ENCODE measurements around the gene THRB. TPM values are rescaled to one million over a fixed set of nuclear protein-coding genes. Genes with fewer than 3 reads are reported as not detected.
A peak's percentile ranks its signal among the peaks of the same experiment; 100 is the strongest.

The THRB gene
- total RNA-seq, 1 donor from 2014 or later, result 32.8 TPM

- Histone ChIP-seq H3K36me3 (no peaks in the 10 kb centered on the region), H3K4me3 (no peak overlapping the region), H3K27me3 (ENCODE audit: low read depth) (no peaks in the 10 kb centered on the region), H3K9me3 (replicated peaks) (no peaks in the 10 kb centered on the region), H3K4me1 (peaks cover 31% of the 10 kb centered on the region), H3K27ac (replicated peaks) (peak overlapping the region; percentile 43)
- peak; percentile 37 for TF ChIP-seq CTCF (IDR thresholded peaks at IDR 0.05; ENCODE audit: borderline replicate concordance)
- intact Hi-C loops (cut with micrococcal nuclease), result no loop called here
- DNase-seq, result no peak
These were observed 129.5 kb downstream of the THRB start for GRCh38 chr3:24365168-24365567.

GRCh38 chr3:24364359-24364758, 130.3 kb downstream of the THRB start:
- no peak for DNase-seq
- Histone ChIP-seq H3K4me1 (peaks cover 31% of the 10 kb centered on the region), H3K4me3 (no peak overlapping the region), H3K27me3 (ENCODE audit: low read depth) (no peaks in the 10 kb centered on the region), H3K36me3 (no peaks in the 10 kb centered on the region), H3K9me3 (replicated peaks) (no peaks in the 10 kb centered on the region), H3K27ac (replicated peaks) (no peak overlapping the region)
- intact Hi-C loops (cut with micrococcal nuclease), result no loop called here
- TF ChIP-seq CTCF (IDR thresholded peaks at IDR 0.05; ENCODE audit: borderline replicate concordance), result no peak

DNA sequence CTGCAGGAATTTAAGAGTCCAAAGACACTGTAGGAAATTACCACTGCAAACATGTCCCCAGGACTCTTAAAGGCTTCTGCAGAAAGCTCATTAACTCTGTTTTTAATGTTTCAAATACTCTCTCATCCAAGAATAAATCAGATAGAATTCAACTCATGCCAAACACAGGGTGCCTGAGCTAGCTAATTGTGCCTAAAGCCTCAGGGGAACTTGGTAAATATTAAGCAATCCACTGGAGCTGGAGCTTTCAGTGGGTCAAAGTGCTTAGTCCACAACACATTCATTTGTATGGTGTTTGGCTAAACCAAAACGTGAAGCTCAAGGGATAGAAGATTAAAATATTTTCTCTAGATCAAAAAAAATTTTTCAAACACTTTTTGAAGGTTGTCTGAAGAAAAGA, 131.4 kb downstream of the THRB start:
- peaks cover 35% of the 10 kb centered on the region for H3K4me1 ChIP-seq
- no peaks in the 10 kb centered on the region for H3K27me3 ChIP-seq (ENCODE audit: low read depth)
- TF ChIP-seq CTCF (IDR thresholded peaks at IDR 0.05; ENCODE audit: borderline replicate concordance), result no peak
- DNase-seq, result no peak
- intact Hi-C loops (cut with micrococcal nuclease), result no loop called here
- H3K36me3 ChIP-seq, result no peaks in the 10 kb centered on the region
- H3K27ac ChIP-seq (replicated peaks), result no peak overlapping the region
- H3K9me3 ChIP-seq (replicated peaks), result no peaks in the 10 kb centered on the region
- H3K4me3 ChIP-seq, result no peak overlapping the region

GRCh38 chr3:24361623-24362022, 133.0 kb downstream of the THRB start:
- DNase-seq, result no peak
- no peaks in the 10 kb centered on the region for H3K9me3 ChIP-seq (replicated peaks)
- no peaks in the 10 kb centered on the region for H3K27me3 ChIP-seq (ENCODE audit: low read depth)
- intact Hi-C loops (cut with micrococcal nuclease), result no loop called here
- H3K36me3 ChIP-seq, result no peaks in the 10 kb centered on the region
- peaks cover 41% of the 10 kb centered on the region for H3K4me1 ChIP-seq
- TF ChIP-seq CTCF (IDR thresholded peaks at IDR 0.05; ENCODE audit: borderline replicate concordance), result no peak
- H3K4me3 ChIP-seq, result no peak overlapping the region
- H3K27ac ChIP-seq (replicated peaks), result no peak overlapping the region

DNA sequence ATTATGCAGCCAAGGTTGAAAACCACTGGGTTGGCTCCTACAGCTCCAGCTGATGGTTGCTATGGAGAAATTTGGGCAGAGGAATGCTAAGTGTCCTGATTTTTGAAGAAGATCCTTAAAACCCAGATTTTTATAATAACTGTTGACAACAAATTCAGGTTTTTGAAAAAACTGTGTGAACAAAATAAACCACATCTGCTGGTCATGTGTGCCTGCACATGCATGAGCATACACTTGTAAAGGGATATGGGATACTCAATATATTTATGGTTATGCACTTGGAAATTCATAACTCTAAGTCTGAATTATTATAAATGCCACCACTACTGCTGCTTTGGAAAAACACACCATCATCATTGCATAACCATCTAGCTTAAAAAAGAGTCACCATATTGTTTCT, 133.7 kb downstream of the THRB start:
- no peak for DNase-seq
- intact Hi-C loops (cut with micrococcal nuclease), result no loop called here
- H3K4me3 ChIP-seq, result no peak overlapping the region
- no peak overlapping the region for H3K27ac ChIP-seq (replicated peaks)
- no peaks in the 10 kb centered on the region for H3K36me3 ChIP-seq
- no peaks in the 10 kb centered on the region for H3K9me3 ChIP-seq (replicated peaks)
- no peaks in the 10 kb centered on the region for H3K27me3 ChIP-seq (ENCODE audit: low read depth)
- peaks cover 39% of the 10 kb centered on the region for H3K4me1 ChIP-seq
- no peak for TF ChIP-seq CTCF (IDR thresholded peaks at IDR 0.05; ENCODE audit: borderline replicate concordance)
